H1 (cell line): ENCODE results near the gene P2RY13. TPM values are rescaled to one million over a fixed set of nuclear protein-coding genes. Genes with fewer than 3 reads are reported as not detected.

Source experiments
- CTCF ChIA-PET: fragments of 300-600 bp; sonication (Branson Sonifier 250); formaldehyde crosslinking; loops from one replicate; lab custom pipeline; 2021; ENCODE audit not compliant: partially characterized antibody; lab: Charles Lee
- POLR2A ChIA-PET: fragments of 300-600 bp; sonication (Branson Sonifier 250); formaldehyde crosslinking; loops from one replicate; lab custom pipeline; 2021; ENCODE audit warnings: inconsistent platforms; ENCODE audit not compliant: partially characterized antibody; lab: Charles Lee
- DNase-seq, 2 experiments: peaks; one replicate each; pipeline versions ENCODE4 v3.0.0 to v3.0.0-alpha.2; 2010 to 2022; ENCODE audit warnings: low spot score in 2 of 2, low read depth in 1 of 2, mixed read lengths in 1 of 2
- FAIRE-seq: peaks from 2 replicates; lab custom pipeline; 2011; peaks lifted over from hg19 to GRCh38; lab: Jason Lieb, UNC
- H2AFZ ChIP-seq: 2 replicates; pipeline ENCODE4 v1.8.1; 2012; ENCODE audit warnings: low read length, inconsistent platforms
- H2AK5ac ChIP-seq: 2 replicates; pipeline ENCODE4 v1.6.1; 2013; ENCODE audit warnings: low read depth, low read length
- H2BK120ac ChIP-seq: replicated peaks from 2 replicates; pipeline ENCODE3; 2013; ENCODE audit warnings: low read depth, low read length, inconsistent platforms
- H2BK12ac ChIP-seq: 2 replicates; pipeline ENCODE4 v1.6.1; 2013; ENCODE audit warnings: low read depth, low read length
- H2BK15ac ChIP-seq: 2 replicates; pipeline ENCODE4 v1.6.1; 2013; ENCODE audit warnings: low read length
- H2BK20ac ChIP-seq: 2 replicates; pipeline ENCODE4 v1.6.1; 2013; ENCODE audit warnings: low read length
- H2BK5ac ChIP-seq: 2 replicates; pipeline ENCODE4 v1.6.1; 2013; ENCODE audit warnings: low read depth, low read length
- H3K14ac ChIP-seq: 2 replicates; pipeline ENCODE4 v1.6.1; 2013; ENCODE audit warnings: inconsistent platforms; ENCODE audit not compliant: insufficient read length
- H3K18ac ChIP-seq: 2 replicates; pipeline ENCODE4 v1.6.1; 2013; ENCODE audit warnings: low read length; ENCODE audit errors: extremely low read depth
- H3K23ac ChIP-seq: 2 replicates; pipeline ENCODE4 v1.6.1; 2013; ENCODE audit warnings: inconsistent platforms; ENCODE audit not compliant: insufficient read length
- H3K23me2 ChIP-seq: 2 replicates; pipeline ENCODE4 v1.6.1; 2013; ENCODE audit warnings: low read depth, low read length
- H3K27ac ChIP-seq: 2 replicates; pipeline ENCODE4 v1.6.1; 2011; ENCODE audit warnings: low read depth, low read length, inconsistent platforms
- H3K27me3 ChIP-seq, 4 experiments: replicated peaks in 1 of 4; 1 replicate in 1 of 4; 2 replicates in 3 of 4; pipeline versions ENCODE4 v1.6.1 to v1.8.1; 2011 to 2013; ENCODE audit warnings: low read length in 3 of 4, mild to moderate bottlenecking in 3 of 4, inconsistent platforms in 2 of 4, mixed read lengths in 2 of 4, moderate library complexity in 1 of 4; ENCODE audit not compliant: control insufficient read depth in 3 of 4, insufficient read depth in 3 of 4; ENCODE audit errors: extremely low read depth in 1 of 4
- H3K36me3 ChIP-seq, 4 experiments: 2 replicates each; pipeline versions ENCODE4 v1.6.1 to v1.8.1; 2011 to 2013; ENCODE audit warnings: mild to moderate bottlenecking in 4 of 4, low read length in 3 of 4, moderate library complexity in 2 of 4, control low read depth in 1 of 4, inconsistent platforms in 1 of 4; ENCODE audit not compliant: insufficient read depth in 4 of 4, control insufficient read depth in 2 of 4
- H3K4ac ChIP-seq: replicated peaks from 2 replicates; pipeline ENCODE3; 2013; ENCODE audit warnings: low read length, low read depth, mixed read lengths, inconsistent platforms; ENCODE audit not compliant: insufficient read length
- H3K4me1 ChIP-seq, 4 experiments: replicated peaks in 1 of 4; 1 replicate in 1 of 4; 2 replicates in 3 of 4; pipeline versions ENCODE4 v1.6.1 to v1.8.1; 2011 to 2013; ENCODE audit warnings: low read length in 3 of 4, inconsistent platforms in 2 of 4, mixed read lengths in 1 of 4; ENCODE audit not compliant: insufficient read depth in 4 of 4, control insufficient read depth in 3 of 4
- H3K4me2 ChIP-seq, 2 experiments: 2 replicates each; pipeline versions ENCODE4 v1.6.1 to v1.8.1; 2011 to 2013; ENCODE audit warnings: low read depth in 2 of 2, low read length in 2 of 2, control low read depth in 1 of 2, inconsistent platforms in 1 of 2, mild to moderate bottlenecking in 1 of 2; ENCODE audit not compliant: insufficient read depth in 1 of 2
- H3K4me3 ChIP-seq, 4 experiments: fragments of 200-600, 300-600 bp in 1 of 4; sonication (generic), shearing (Covaris generic), sonication (Bioruptor Twin) in 1 of 4; 2 replicates each; pipeline versions ENCODE4 v1.5.1 to v1.8.1; 2011 to 2016; ENCODE audit warnings: low read length in 4 of 4, low read depth in 3 of 4, control low read depth in 2 of 4, inconsistent platforms in 2 of 4, mild to moderate bottlenecking in 2 of 4, mixed read lengths in 1 of 4, moderate library complexity in 1 of 4; ENCODE audit not compliant: insufficient read depth in 2 of 4; ENCODE audit errors: extremely low read depth in 1 of 4
- H3K56ac ChIP-seq: replicated peaks from 2 replicates; pipeline ENCODE3; 2013; ENCODE audit warnings: low read depth, mild to moderate bottlenecking, mixed read lengths, low read length, inconsistent platforms; ENCODE audit not compliant: insufficient read length
- H3K79me1 ChIP-seq: 2 replicates; pipeline ENCODE4 v1.6.1; 2013; ENCODE audit warnings: low read depth, low read length, control low read depth
- H3K79me2 ChIP-seq, 2 experiments: 2 replicates each; pipeline versions ENCODE4 v1.6.1 to v1.8.1; 2012 to 2013; ENCODE audit warnings: low read length in 2 of 2, mild to moderate bottlenecking in 2 of 2, inconsistent platforms in 1 of 2; ENCODE audit not compliant: insufficient read depth in 2 of 2, control insufficient read depth in 1 of 2
- H3K9ac ChIP-seq, 4 experiments: replicated peaks in 1 of 4; 1 replicate in 1 of 4; 2 replicates in 3 of 4; pipeline versions ENCODE4 v1.6.1 to v1.8.1; 2011 to 2013; ENCODE audit warnings: low read depth in 3 of 4, low read length in 3 of 4, control low read depth in 2 of 4, mild to moderate bottlenecking in 2 of 4, moderate library complexity in 2 of 4, inconsistent platforms in 1 of 4; ENCODE audit errors: extremely low read depth in 1 of 4
- H3K9me3 ChIP-seq, 2 experiments: 2 replicates each; pipeline versions ENCODE4 v1.6.1 to v1.8.1; 2012 to 2013; ENCODE audit warnings: mild to moderate bottlenecking in 2 of 2, moderate library complexity in 2 of 2, control low read depth in 1 of 2, inconsistent platforms in 1 of 2, low read depth in 1 of 2, low read length in 1 of 2, mixed read lengths in 1 of 2; ENCODE audit not compliant: insufficient read depth in 2 of 2
- H4K20me1 ChIP-seq, 2 experiments: replicated peaks in 1 of 2; 2 replicates each; pipeline versions ENCODE3 to v1.8.1; 2011 to 2013; ENCODE audit warnings: inconsistent platforms in 2 of 2, low read length in 2 of 2, mild to moderate bottlenecking in 1 of 2; ENCODE audit not compliant: insufficient read depth in 2 of 2, control insufficient read depth in 1 of 2
- H4K5ac ChIP-seq: 2 replicates; pipeline ENCODE4 v1.6.1; 2013; ENCODE audit warnings: low read length, low read depth, mixed read lengths, inconsistent platforms; ENCODE audit not compliant: insufficient read length
- H4K8ac ChIP-seq: 2 replicates; pipeline ENCODE4 v1.8.0; 2013; ENCODE audit warnings: mild to moderate bottlenecking, moderate library complexity, low read length, inconsistent platforms; ENCODE audit not compliant: insufficient read depth; ENCODE audit errors: extremely low read depth
- H4K91ac ChIP-seq: replicated peaks from 2 replicates; pipeline ENCODE3; 2013; ENCODE audit warnings: low read length, mixed read lengths, inconsistent platforms; ENCODE audit not compliant: insufficient read length
- BACH1 ChIP-seq: IDR thresholded peaks from 2 replicates; pipeline ENCODE4 v1.6.1; 2012; ENCODE audit warnings: low read length, improper control_type of control experiment
- BCL11A ChIP-seq, 2 experiments: IDR thresholded peaks; one replicate each; pipeline ENCODE4 v1.6.1; 2011; ENCODE audit warnings: low read depth in 2 of 2, low read length in 2 of 2, mild to moderate bottlenecking in 2 of 2
- CBX8 ChIP-seq: fragments of 300-800, 300-1000 bp; sonication (generic); IDR thresholded peaks from 2 replicates; pipeline ENCODE4 v1.7.1; 2016; ENCODE audit warnings: low read depth, low read length, borderline replicate concordance
- HDAC2 ChIP-seq, 2 experiments: fragments of 300-600 bp in 1 of 2; sonication (generic) in 1 of 2; IDR thresholded peaks; 2 replicates each; pipeline ENCODE4 v1.6.1; 2011 to 2012; ENCODE audit warnings: low read depth in 2 of 2, low read length in 2 of 2, mild to moderate bottlenecking in 2 of 2, moderate library complexity in 2 of 2, borderline replicate concordance in 1 of 2, inconsistent platforms in 1 of 2
- JUN ChIP-seq: IDR thresholded peaks from 2 replicates; pipeline ENCODE4 v1.6.1; 2011; ENCODE audit warnings: low read depth, mild to moderate bottlenecking, improper control_type of control experiment, low read length
- JUND ChIP-seq: IDR thresholded peaks from 2 replicates; pipeline ENCODE4 v1.6.1; 2011; ENCODE audit warnings: mild to moderate bottlenecking, improper control_type of control experiment, low read length
- NRF1 ChIP-seq: IDR thresholded peaks from 2 replicates; pipeline ENCODE4 v1.6.1; 2011; ENCODE audit warnings: mild to moderate bottlenecking, low read depth, low read length, improper control_type of control experiment
- POLR2AphosphoS5 ChIP-seq: IDR thresholded peaks from 2 replicates; pipeline ENCODE4 v1.6.1; 2011; ENCODE audit warnings: low read depth, low read length
- RFX5 ChIP-seq: IDR thresholded peaks from 2 replicates; pipeline ENCODE4 v1.6.1; 2011; ENCODE audit warnings: low read depth, low read length, improper control_type of control experiment, borderline replicate concordance
- SIX5 ChIP-seq: IDR thresholded peaks from 2 replicates; pipeline ENCODE4 v1.6.1; 2011; ENCODE audit warnings: mild to moderate bottlenecking, low read depth, low read length
- SRF ChIP-seq: IDR thresholded peaks from 2 replicates; pipeline ENCODE4 v1.6.1; 2011; ENCODE audit warnings: mild to moderate bottlenecking, low read depth, low read length, moderate library complexity
- TCF12 ChIP-seq: IDR thresholded peaks from 2 replicates; pipeline ENCODE4 v1.6.1; 2011; ENCODE audit warnings: low read depth, mild to moderate bottlenecking, low read length
- WGBS, 2 experiments: shearing (Covaris generic) in 1 of 2; methylation state at CpG; one replicate each; pipeline versions ENCODE4 v1.1.6 to v1.1.7; 2013 to 2015; ENCODE audit warnings: low lambda C conversion rate in 2 of 2, mixed read lengths in 2 of 2, inconsistent platforms in 1 of 2, low coverage in 1 of 2, missing lambda C conversion rate in 1 of 2; ENCODE audit not compliant: insufficient replicate concordance in 2 of 2, insufficient coverage in 1 of 2, insufficient read length in 1 of 2; ENCODE audit errors: extremely low coverage in 1 of 2, missing lambda C conversion rate in 1 of 2; 5-methylcytosine and 5-hydroxymethylcytosine counted together
- polyA plus RNA-seq, 7 experiments: library from polyadenylated mRNA; depleted of rRNA in 3 of 7; stranded (reverse) in 5 of 7; unstranded in 2 of 7; fragments of >200 nt in 5 of 7; fragments of 200-250 nt in 2 of 7; gene quantifications; 1 replicate in 5 of 7; 2 replicates in 1 of 7; 4 replicates in 1 of 7; pipeline versions ENCODE4 v1.2.1 to v1.2.3, GENCODE V29; 2011 to 2013; ENCODE audit warnings: missing spikeins in 2 of 7, mixed read lengths in 2 of 7
- total RNA-seq: library from RNA; stranded (reverse); fragmentation: NEBNext Ultra II Directional; extraction: Animal tissue kit (Norgen Biotek cat#: 25700); gene quantifications from 2 replicates; pipeline ENCODE4 v1.2.1, GENCODE V29; 2021
- TF ChIP-seq, protein P1 (sequence below): IDR thresholded peaks from 2 replicates; pipeline ENCODE4 v1.6.1; 2012; ENCODE audit warnings: low read length, inconsistent platforms

P2RY13 gene
- total and polyA plus RNA-seq, 2 of the 8 experiments (the other 6 are each of a cell fraction or from before 2014, with no cell fraction given), result not detected

GRCh38 chr3:151293127-151293526 lies 36.2 kb downstream of the P2RY13 start:
- Histone ChIP-seq H3K27me3 (no peaks in the 10 kb centered on the region), H3K27ac (no peak overlapping the region), H3K79me1 (no peaks in the 10 kb centered on the region), H2BK120ac (no peak overlapping the region), H3K23ac (no peak overlapping the region), H3K4me2 (no peak overlapping the region), H3K23me2 (no peaks in the 10 kb centered on the region), H3K4me3 (no peak overlapping the region), H4K5ac (no peak overlapping the region), H3K9ac (no peak overlapping the region), H3K18ac (no peak overlapping the region), H4K91ac (no peak overlapping the region), H3K36me3 (no peaks in the 10 kb centered on the region), H2BK15ac (no peak overlapping the region), H3K79me2 (no peaks in the 10 kb centered on the region), H3K14ac (no peak overlapping the region), H3K4me1 (0 out of 7 replicates have a peak, but pooled peaks cover 0 to 2% (median 0%) of the 10 kb centered on the region in 4 experiments), H4K8ac (no peak overlapping the region), H3K4ac (no peak overlapping the region), H2BK20ac (no peak overlapping the region), H2BK12ac (no peak overlapping the region), H3K9me3 (no peaks in the 10 kb centered on the region), H2BK5ac (no peak overlapping the region), H4K20me1 (no peaks in the 10 kb centered on the region), H3K56ac (no peak overlapping the region), H2AK5ac (no peak overlapping the region), H2AFZ (no peak overlapping the region)
- CTCF ChIA-PET, result interaction anchor here (0.6 to 2.6 kb wide), 12 partner anchors 9 to 71 kb away, joined by 3 to 14 read pairs (median 3); no protein-coding TSS in a partner anchor
- DNase-seq (no peak), FAIRE-seq (no peak)
- POLR2A ChIA-PET, result interaction anchor here (0.7 to 1.9 kb wide), 2 partner anchors 11 to 23 kb away, joined by 3 to 4 read pairs; partner anchors contain the start of gene GPR87
- 92% methylated on average over 6 of the region's 6 CpGs; no CpG with 5 or more reads in 1 of the 2 experiments for WGBS, 2 experiments
- no peak for TF ChIP-seq JUN
- no peak for TF ChIP-seq BACH1
- no peak for TF ChIP-seq POLR2AphosphoS5
- no peak for TF ChIP-seq RFX5
- no peak for TF ChIP-seq JUND
- no peak for TF ChIP-seq SIX5
- no peak for TF ChIP-seq CBX8
- no peak for TF ChIP-seq HDAC2 (IDR thresholded peaks at IDR 0.05; ENCODE audit: borderline replicate concordance in 1 of 2, low read depth in 2 of 2, low read length in 2 of 2)
- TF ChIP-seq NRF1, result no peak
- TF ChIP-seq SRF, result no peak
- TF ChIP-seq, protein P1, sequence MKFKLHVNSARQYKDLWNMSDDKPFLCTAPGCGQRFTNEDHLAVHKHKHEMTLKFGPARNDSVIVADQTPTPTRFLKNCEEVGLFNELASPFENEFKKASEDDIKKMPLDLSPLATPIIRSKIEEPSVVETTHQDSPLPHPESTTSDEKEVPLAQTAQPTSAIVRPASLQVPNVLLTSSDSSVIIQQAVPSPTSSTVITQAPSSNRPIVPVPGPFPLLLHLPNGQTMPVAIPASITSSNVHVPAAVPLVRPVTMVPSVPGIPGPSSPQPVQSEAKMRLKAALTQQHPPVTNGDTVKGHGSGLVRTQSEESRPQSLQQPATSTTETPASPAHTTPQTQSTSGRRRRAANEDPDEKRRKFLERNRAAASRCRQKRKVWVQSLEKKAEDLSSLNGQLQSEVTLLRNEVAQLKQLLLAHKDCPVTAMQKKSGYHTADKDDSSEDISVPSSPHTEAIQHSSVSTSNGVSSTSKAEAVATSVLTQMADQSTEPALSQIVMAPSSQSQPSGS, result no peak
- no peak for TF ChIP-seq TCF12
- no peak for TF ChIP-seq BCL11A (IDR thresholded peaks at IDR 0.05; ENCODE audit: low read depth in 2 of 2, low read length in 2 of 2)
